ENCODE measurements around the gene YBX1.

Gene YBX1

DNA sequence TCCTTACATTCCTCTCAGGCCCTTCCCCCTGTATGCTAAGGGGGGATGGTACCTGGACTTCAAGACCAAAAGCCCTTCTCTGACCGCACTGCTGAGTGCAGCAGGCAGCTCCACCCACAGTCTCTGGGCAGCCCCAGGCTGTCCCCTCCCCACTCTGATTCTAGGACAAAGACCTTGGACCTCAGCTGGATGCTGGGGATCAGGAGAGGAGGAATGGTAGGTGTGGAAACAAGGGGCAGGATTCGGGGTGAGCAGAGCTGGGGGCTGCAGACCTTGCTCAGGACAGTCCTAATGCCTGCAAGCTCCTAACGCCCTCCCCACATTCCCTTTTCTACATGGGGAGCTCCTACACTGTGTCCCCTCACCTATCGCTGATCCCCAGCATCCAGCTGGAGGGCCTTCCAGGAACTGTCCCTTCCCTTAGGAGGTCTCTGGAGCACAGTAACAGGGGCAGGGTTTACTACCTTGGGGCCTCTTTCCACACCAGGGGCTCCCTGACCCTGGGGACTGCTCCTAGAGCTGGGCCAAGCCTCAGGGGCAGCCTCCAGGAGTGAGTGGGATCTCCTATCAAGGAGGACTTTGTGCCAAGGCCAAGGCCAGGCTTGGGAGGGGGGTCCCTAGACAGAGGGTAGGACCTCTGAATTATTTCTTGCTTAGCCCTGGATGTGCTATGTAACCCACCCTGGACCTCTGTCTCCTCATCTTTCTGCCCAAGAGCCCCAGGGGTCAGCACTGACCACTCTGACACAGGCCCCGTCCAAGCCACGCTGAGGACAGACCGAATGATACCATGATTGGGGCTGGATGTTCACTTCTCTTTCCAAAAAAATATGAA, 52.2 kb downstream of the YBX1 start:
- no peaks in the 10 kb centered on the region for H3K79me2 ChIP-seq (ENCODE audit: low read length)
- no peak overlapping the region for H3K27ac ChIP-seq (ENCODE audit: low read length)
- no peaks in the 10 kb centered on the region for H3K9me3 ChIP-seq (replicated peaks; ENCODE audit: insufficient read depth, low read length)
- H3K9me2 ChIP-seq (replicated peaks; ENCODE audit: insufficient read depth, low read length) = no peaks in the 10 kb centered on the region
- DNase-seq = no peak
- TF ChIP-seq EZH2 (optimal IDR thresholded peaks at IDR 0.05; ENCODE audit: low read depth, low read length) (no peak), EZH2phosphoT487 (IDR thresholded peaks at IDR 0.05; ENCODE audit: low read length) (no peak)
- TF ChIP-seq, protein P1, sequence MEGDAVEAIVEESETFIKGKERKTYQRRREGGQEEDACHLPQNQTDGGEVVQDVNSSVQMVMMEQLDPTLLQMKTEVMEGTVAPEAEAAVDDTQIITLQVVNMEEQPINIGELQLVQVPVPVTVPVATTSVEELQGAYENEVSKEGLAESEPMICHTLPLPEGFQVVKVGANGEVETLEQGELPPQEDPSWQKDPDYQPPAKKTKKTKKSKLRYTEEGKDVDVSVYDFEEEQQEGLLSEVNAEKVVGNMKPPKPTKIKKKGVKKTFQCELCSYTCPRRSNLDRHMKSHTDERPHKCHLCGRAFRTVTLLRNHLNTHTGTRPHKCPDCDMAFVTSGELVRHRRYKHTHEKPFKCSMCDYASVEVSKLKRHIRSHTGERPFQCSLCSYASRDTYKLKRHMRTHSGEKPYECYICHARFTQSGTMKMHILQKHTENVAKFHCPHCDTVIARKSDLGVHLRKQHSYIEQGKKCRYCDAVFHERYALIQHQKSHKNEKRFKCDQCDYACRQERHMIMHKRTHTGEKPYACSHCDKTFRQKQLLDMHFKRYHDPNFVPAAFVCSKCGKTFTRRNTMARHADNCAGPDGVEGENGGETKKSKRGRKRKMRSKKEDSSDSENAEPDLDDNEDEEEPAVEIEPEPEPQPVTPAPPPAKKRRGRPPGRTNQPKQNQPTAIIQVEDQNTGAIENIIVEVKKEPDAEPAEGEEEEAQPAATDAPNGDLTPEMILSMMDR (IDR thresholded peaks at IDR 0.05; ENCODE audit: low read length) = no peak
- H4K20me1 ChIP-seq (ENCODE audit: insufficient read depth, low read length) = no peaks in the 10 kb centered on the region
- no peaks in the 10 kb centered on the region for H3F3A ChIP-seq (ENCODE audit: insufficient read depth, low read length)
- no peaks in the 10 kb centered on the region for H3K27me3 ChIP-seq (replicated peaks; ENCODE audit: insufficient read depth, low read length)
- H2AFZ ChIP-seq (ENCODE audit: low read length) = no peak overlapping the region
- no peaks in the 10 kb centered on the region for H3K36me3 ChIP-seq (replicated peaks; ENCODE audit: insufficient read depth, low read length)
- no peaks in the 10 kb centered on the region for H3K4me1 ChIP-seq (ENCODE audit: low read length)
- H3K4me2 ChIP-seq (ENCODE audit: low read depth, low read length) = no peak overlapping the region
- H3K9ac ChIP-seq (ENCODE audit: low read length) = no peak overlapping the region
- no peak overlapping the region for H3K4me3 ChIP-seq (ENCODE audit: low read length)

DNA sequence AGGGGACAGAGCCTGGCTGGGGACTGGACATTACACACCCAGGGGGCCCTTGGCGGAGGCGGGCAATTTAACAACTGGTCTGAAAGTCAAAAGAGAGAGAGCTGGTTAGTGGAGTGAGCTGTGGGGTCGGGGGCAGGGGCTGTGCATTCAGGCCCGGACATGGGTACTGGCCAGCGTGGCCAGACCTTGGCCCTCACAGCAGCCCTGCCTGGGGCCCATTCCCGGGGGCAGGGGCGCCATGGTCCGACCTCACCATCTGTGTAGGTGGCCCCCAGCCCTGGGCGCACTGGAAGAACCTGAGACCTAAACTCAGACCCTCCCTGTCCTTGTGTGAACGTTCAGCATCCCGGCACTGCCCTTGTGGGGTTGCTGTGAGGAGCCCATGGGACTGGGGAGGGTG, 52.8 kb downstream of the YBX1 start:
- Histone ChIP-seq H3K9ac (ENCODE audit: low read length) (no peak overlapping the region), H3K27me3 (replicated peaks; ENCODE audit: insufficient read depth, low read length) (no peaks in the 10 kb centered on the region), H3K9me3 (replicated peaks; ENCODE audit: insufficient read depth, low read length) (no peaks in the 10 kb centered on the region), H2AFZ (ENCODE audit: low read length) (no peak overlapping the region), H3K36me3 (replicated peaks; ENCODE audit: insufficient read depth, low read length) (no peaks in the 10 kb centered on the region), H3K4me2 (ENCODE audit: low read depth, low read length) (no peak overlapping the region), H3K79me2 (ENCODE audit: low read length) (no peaks in the 10 kb centered on the region), H4K20me1 (ENCODE audit: insufficient read depth, low read length) (no peaks in the 10 kb centered on the region), H3K9me2 (replicated peaks; ENCODE audit: insufficient read depth, low read length) (no peaks in the 10 kb centered on the region), H3K4me3 (ENCODE audit: low read length) (no peak overlapping the region), H3F3A (ENCODE audit: insufficient read depth, low read length) (no peaks in the 10 kb centered on the region), H3K4me1 (ENCODE audit: low read length) (no peaks in the 10 kb centered on the region), H3K27ac (ENCODE audit: low read length) (no peak overlapping the region)
- TF ChIP-seq EZH2phosphoT487 (IDR thresholded peaks at IDR 0.05; ENCODE audit: low read length) (no peak), EZH2 (optimal IDR thresholded peaks at IDR 0.05; ENCODE audit: low read depth, low read length) (no peak)
- TF ChIP-seq, protein P1 (IDR thresholded peaks at IDR 0.05; ENCODE audit: low read length) = no peak
- no peak for DNase-seq

DNA sequence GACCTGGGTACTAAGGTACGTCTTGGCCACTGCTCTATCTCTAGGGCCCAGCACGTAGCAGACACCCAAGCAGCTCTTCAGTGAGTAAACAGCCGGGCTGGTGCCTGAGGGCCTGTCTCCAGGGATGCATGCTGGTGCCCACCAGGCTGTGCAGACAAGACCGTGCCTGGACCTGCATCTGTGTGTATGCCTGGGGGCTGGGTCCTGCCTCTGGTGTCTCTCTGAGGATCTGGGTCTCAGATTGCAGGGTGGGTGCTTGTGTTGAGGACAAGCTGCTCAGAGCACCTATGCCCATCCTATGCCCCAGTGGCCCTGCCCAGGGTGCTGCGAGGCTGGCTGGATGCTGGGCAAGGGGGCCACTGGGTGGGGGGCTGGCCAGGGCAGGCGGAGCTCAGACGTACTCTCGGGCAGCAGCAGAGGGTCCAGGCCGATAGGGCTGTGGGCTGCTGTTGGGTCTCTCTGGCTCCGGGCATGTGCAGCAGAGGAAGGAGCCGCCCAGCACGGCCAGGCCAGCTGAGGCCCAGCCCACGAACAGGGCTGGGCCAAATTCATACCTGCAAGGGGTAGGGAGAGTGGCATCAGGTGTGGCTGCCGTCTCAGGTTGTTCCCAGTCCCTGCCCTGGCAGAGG, 53.4 kb downstream of the YBX1 start:
- no peaks in the 10 kb centered on the region for H4K20me1 ChIP-seq (ENCODE audit: insufficient read depth, low read length)
- no peaks in the 10 kb centered on the region for H3K36me3 ChIP-seq (replicated peaks; ENCODE audit: insufficient read depth, low read length)
- no peaks in the 10 kb centered on the region for H3K27me3 ChIP-seq (replicated peaks; ENCODE audit: insufficient read depth, low read length)
- no peaks in the 10 kb centered on the region for H3K9me3 ChIP-seq (replicated peaks; ENCODE audit: insufficient read depth, low read length)
- no peak overlapping the region for H3K4me3 ChIP-seq (ENCODE audit: low read length)
- H3K4me2 ChIP-seq (ENCODE audit: low read depth, low read length) = no peak overlapping the region
- H2AFZ ChIP-seq (ENCODE audit: low read length) = no peak overlapping the region
- no peak for DNase-seq
- no peak overlapping the region for H3K9ac ChIP-seq (ENCODE audit: low read length)
- TF ChIP-seq EZH2phosphoT487 (IDR thresholded peaks at IDR 0.05; ENCODE audit: low read length) (no peak), EZH2 (optimal IDR thresholded peaks at IDR 0.05; ENCODE audit: low read depth, low read length) (no peak)
- TF ChIP-seq, protein P1 (IDR thresholded peaks at IDR 0.05; ENCODE audit: low read length) = no peak
- H3F3A ChIP-seq (ENCODE audit: insufficient read depth, low read length) = no peaks in the 10 kb centered on the region
- no peaks in the 10 kb centered on the region for H3K79me2 ChIP-seq (ENCODE audit: low read length)
- H3K27ac ChIP-seq (ENCODE audit: low read length) = no peak overlapping the region
- H3K9me2 ChIP-seq (replicated peaks; ENCODE audit: insufficient read depth, low read length) = no peaks in the 10 kb centered on the region
- H3K4me1 ChIP-seq (ENCODE audit: low read length) = no peaks in the 10 kb centered on the region

All from MM.1S (cell line).